NCI-H510A (cell line): Measurements from ENCODE around the gene ADARB2.
"Not testable (repeated sequence)": the region's sequence is repeated elsewhere in the genome, so short reads cannot be mapped to it uniquely, and the experiment has no call there.

ENCODE experiments used
- DNase-seq: peaks from one replicate; lab custom pipeline; 2025; lab: John Stamatoyannopoulos, UW

The ADARB2 gene

GRCh38 chr10:1347962-1348772, 389.2 kb downstream of the ADARB2 start:
- no peak for DNase-seq

- no peak for DNase-seq
These were observed 389.8 kb downstream of the ADARB2 start for GRCh38 chr10:1347525-1347924.

DNA sequence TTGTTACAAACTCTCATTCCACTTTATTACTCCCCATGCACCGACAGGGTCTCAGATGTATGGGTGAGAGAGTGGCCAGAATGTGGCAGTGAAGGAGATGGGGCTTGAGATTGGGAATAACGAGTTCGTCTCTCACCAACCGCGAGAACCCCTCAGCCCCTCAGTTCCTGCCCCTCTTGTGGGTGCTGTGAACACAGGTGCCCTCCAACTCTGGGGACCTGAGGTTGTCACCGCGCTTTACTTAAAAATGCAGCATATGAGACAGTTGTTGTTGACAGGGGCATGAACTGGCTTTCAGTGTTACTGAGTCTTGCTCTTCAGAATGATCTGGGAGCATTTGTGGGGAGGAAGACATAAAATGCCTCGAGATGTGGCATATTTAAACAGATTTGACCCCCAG, 391.1 kb downstream of the ADARB2 start:
- DNase-seq = no peak

DNA sequence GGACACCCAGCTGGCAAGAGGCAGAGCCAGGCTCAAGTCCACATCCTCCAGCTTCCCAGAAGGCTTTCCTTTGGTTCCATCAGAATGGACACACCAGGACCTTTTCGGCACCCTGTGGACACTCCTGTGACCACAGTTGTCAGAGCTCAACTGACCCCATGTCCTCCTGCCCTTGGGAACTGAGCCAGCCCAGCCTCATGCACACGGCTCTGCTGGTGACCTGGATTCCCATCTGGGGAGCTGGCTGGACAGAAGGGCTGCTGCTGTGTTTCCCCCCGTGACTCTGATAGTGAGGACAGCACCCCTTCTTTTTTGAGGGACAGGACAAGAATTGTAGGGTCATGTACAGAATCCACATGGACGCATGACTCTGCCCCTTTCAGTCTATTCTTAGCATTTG, 392.0 kb downstream of the ADARB2 start:
- DNase-seq = no peak

GRCh38 chr10:1344846-1345245, 392.5 kb downstream of the ADARB2 start:
- no peak for DNase-seq

DNA sequence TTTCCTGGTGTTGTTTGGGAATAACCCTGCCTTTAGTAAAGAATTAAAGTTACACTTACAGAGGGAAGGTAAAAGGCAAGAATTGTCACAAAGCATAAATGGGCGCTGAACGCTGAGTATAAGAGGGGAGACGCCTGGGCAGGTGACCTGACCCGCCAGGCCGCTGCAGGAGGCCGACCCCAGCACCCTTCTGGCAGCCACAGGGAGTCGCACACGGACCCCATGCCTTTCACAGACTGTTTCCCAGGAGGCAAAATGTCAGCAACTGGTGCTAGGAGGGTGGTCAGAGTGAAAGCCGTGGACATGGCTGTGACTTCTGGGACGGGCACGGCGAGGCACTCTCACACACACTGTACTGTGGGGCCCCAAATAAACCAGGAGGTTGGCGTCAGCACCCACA, 392.9 kb downstream of the ADARB2 start:
- DNase-seq = no peak

DNA sequence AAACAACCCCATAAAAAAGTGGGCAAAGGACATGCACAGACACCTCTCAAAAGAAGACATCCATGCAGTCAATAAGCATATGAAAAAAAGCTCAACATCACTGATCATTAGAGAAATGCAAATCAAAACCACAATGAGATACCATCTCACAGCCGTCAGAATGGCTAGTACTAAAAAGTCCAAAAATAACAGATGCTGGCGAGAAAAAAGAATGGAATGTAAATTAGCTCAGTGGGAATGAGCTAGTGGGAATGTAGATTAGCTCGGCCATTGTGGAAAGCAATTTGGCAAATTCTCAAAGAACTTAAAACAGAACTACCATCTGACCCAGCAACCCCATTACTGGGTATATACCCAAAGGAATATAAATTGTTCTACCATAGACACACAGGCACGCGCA, 394.1 kb downstream of the ADARB2 start:
- no peak for DNase-seq

DNA sequence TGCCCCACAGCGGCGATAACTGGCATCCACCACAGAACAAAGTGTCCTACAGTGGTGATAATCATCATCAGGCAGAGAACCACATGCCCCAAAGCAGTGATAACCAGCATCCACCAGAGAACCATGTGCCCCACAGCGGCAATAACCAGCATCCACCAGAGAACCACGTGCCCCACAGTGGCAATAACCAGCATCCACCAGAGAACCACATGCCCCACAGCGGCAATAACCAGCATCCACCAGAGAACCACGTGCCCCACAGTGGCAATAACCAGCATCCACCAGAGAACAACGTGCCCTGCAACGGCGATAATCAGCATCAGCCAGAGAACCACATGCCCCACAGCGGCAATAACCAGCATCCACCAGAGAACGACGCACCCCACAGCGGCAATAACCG, 396.3 kb downstream of the ADARB2 start:
- not testable (repeated sequence) for DNase-seq

- DNase-seq = no peak
These were observed 397.9 kb downstream of the ADARB2 start for GRCh38 chr10:1339396-1339795.

DNA sequence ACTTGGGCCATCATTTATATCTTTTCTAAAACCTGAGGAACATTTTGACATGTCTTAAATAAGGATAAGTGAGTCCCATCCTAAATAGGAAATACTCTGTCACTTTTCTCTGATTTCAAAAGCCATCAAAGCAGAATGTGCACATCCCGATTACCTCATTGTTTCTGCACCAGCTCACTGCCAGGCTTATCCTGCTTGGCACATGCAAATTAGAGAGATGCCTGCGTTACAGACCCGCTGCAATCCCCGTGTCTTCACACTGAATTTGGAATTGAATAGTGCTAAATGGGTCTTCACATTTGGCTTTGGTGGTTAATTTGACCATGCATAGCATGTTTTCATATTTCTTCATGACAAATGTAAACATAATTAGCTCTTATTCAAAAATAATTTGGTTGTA, 401.7 kb downstream of the ADARB2 start:
- no peak for DNase-seq

DNA sequence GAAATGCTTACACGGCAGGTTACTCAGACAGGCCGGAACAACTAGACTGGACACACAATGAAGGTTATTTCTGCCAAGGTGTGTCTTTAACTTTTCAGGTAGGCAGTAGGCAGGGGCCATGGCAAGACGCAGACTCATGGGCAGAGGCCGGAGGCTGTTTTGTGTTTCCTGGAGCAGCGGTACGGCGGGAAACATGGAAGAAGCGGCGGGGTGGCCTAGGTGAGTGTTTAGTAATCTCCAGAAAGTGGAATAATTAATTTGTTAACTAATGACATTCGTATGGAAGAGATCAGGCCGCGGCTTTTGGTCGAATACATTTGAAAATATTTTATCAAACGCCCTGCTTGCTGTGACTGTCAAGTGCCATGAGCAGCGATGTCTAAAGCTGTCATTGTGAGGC, 403.3 kb downstream of the ADARB2 start:
- no peak for DNase-seq

GRCh38 chr10:1331560-1331959, 405.8 kb downstream of the ADARB2 start:
- no peak for DNase-seq

GRCh38 chr10:1329622-1330021, 407.7 kb downstream of the ADARB2 start:
- DNase-seq = no peak

DNA sequence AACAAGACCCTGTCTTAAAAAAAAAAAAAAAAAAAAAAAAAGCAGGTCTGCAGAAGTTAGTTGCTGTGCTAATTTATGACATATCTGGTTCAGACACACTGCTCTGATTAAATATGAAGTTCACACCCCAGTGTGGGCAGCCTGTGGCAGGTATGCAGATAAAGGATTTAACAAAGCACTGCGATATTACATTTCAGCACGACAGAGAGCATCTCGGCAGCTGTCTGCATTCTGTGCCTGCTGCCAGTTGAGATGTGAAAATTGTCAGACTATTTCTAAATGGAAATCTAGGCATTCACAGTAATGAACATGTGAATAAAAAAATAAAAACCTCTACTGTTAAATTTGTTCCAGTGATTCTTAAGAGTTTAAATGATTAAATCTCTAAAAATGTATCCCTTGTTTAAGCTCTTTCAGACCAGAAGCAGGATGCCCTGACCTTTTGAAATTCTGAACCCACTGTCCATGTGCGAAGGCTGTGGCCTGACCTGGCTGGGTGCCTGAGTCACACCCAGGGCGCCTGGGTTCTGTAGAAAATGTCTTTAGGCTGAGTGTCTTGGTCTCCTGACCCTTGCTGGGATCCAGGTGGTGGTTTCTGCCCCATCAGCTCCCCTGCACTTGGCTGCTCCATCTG, 408.2 kb downstream of the ADARB2 start:
- DNase-seq = no peak

GRCh38 chr10:1328161-1328823, 409.0 kb downstream of the ADARB2 start:
- DNase-seq = no peak

- no peak for DNase-seq
These were observed 409.6 kb downstream of the ADARB2 start for GRCh38 chr10:1327759-1328158.

GRCh38 chr10:1326514-1326913, 410.8 kb downstream of the ADARB2 start:
- not testable (repeated sequence) for DNase-seq

DNA sequence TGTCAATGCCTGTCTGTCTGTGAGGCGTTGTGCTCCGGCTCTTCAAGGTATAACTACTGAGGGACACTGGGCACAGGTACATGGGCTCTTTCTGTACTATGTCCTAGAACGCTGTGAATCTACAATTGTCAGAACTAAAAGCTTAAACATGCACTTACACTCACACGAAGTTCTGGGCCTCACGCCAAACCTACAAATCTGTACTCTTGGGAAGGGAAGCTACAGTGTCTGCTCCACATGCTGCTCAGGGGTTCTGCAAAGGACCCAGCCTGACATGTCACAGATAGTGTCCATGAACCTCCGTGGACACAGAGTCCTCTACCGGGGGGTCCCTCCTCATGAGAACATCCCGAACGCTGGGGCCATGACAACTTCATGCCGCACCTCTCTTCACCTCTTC, 412.4 kb downstream of the ADARB2 start:
- DNase-seq = no peak

- DNase-seq = no peak
These were observed 413.4 kb downstream of the ADARB2 start for GRCh38 chr10:1323951-1324350.

- DNase-seq = no peak
These were observed 416.5 kb downstream of the ADARB2 start for GRCh38 chr10:1320739-1321320.

- no peak for DNase-seq
These were observed 420.5 kb downstream of the ADARB2 start for GRCh38 chr10:1316809-1317143.

GRCh38 chr10:1316121-1316808, 421.1 kb downstream of the ADARB2 start:
- no peak for DNase-seq
